Measurements from ENCODE around the gene MLXIP. TPM values are rescaled to one million over a fixed set of nuclear protein-coding genes. Genes with fewer than 3 reads are reported as not detected.

MLXIP gene
- total and polyA plus RNA-seq, 2 of the 13 experiments (the other 11 are each of a cell fraction or from before 2014, with no cell fraction given), result 5.3 to 6.7 TPM

- no peak for TF ChIP-seq EEA1 (CRISPR knock-in tag; IDR thresholded peaks at IDR 0.05; ENCODE audit: borderline replicate concordance)
- peak; percentile 17; the same call in 1 of the 2 replicates for TF ChIP-seq RNF219 (CRISPR knock-in tag; IDR thresholded peaks at IDR 0.05)
- TF ChIP-seq FLYWCH1 (CRISPR knock-in tag; IDR thresholded peaks at IDR 0.05), result 0 out of 2 replicates have a peak, but pooled peaks have one; percentile 45
- peak; percentile 64; the same call in 1 of the 2 replicates for TF ChIP-seq GABPB1 (CRISPR knock-in tag; IDR thresholded peaks at IDR 0.05)
- no peak for TF ChIP-seq CENPBD1 (CRISPR knock-in tag; IDR thresholded peaks at IDR 0.05; ENCODE audit: borderline replicate concordance, low read depth)
- peak; percentile 83 for TF ChIP-seq SATB2 (CRISPR knock-in tag; IDR thresholded peaks at IDR 0.05)
- TF ChIP-seq ZFX (CRISPR knock-in tag; IDR thresholded peaks at IDR 0.05; ENCODE audit: low read depth), result peak; percentile 86
- no peak for TF ChIP-seq ZNF225 (CRISPR knock-in tag; IDR thresholded peaks at IDR 0.05)
- TF ChIP-seq ZNF367 (CRISPR knock-in tag; IDR thresholded peaks at IDR 0.05; ENCODE audit: borderline replicate concordance), result no peak
- no peak for TF ChIP-seq CREM (IDR thresholded peaks at IDR 0.05)
- no peak for TF ChIP-seq CREM (CRISPR knock-in tag; IDR thresholded peaks at IDR 0.05)
- no peak for TF ChIP-seq SOX6 (IDR thresholded peaks at IDR 0.05)
- TF ChIP-seq SOX6 (CRISPR knock-in tag; IDR thresholded peaks at IDR 0.05), result peak; percentile 22; the same call in 1 of the 2 replicates
- no peak for TF ChIP-seq ZNF780A (CRISPR knock-in tag; IDR thresholded peaks at IDR 0.05)
- 0 out of 2 replicates have a peak, but pooled peaks have one; percentile 72 for TF ChIP-seq CAMTA2 (CRISPR knock-in tag; IDR thresholded peaks at IDR 0.05; ENCODE audit: borderline replicate concordance)
- TF ChIP-seq THRA (CRISPR knock-in tag; IDR thresholded peaks at IDR 0.05; ENCODE audit: borderline replicate concordance), result no peak; the same call in 1 of the 2 replicates
- peak; percentile 65 for TF ChIP-seq SP2 (CRISPR knock-in tag; IDR thresholded peaks at IDR 0.05)
- no peak for TF ChIP-seq ZNF17 (CRISPR knock-in tag; IDR thresholded peaks at IDR 0.05)
- peak; percentile 84 for TF ChIP-seq ZXDC (CRISPR knock-in tag; IDR thresholded peaks at IDR 0.05)
- peak; percentile 86; the same call in 1 of the 3 replicates for TF ChIP-seq MXI1 (IDR thresholded peaks at IDR 0.05; ENCODE audit: borderline replicate concordance, low read depth, low read length)
- no peak for TF ChIP-seq PAF1 (CRISPR knock-in tag; IDR thresholded peaks at IDR 0.05)
- no peak for TF ChIP-seq CEBPG (CRISPR knock-in tag; IDR thresholded peaks at IDR 0.05)
- peak; percentile 71 for TF ChIP-seq ZNF501 (CRISPR knock-in tag; IDR thresholded peaks at IDR 0.05)
- no peak for TF ChIP-seq ZNF572 (CRISPR knock-in tag; IDR thresholded peaks at IDR 0.05)
Measured at GRCh38 chr12:122078141-122079032, at the start of gene MLXIP (continued).
